CD1c-positive myeloid dendritic cell (primary cell): Measurements from ENCODE around the gene ATG14.
"Not testable (repeated sequence)": the region's sequence is repeated elsewhere in the genome, so short reads cannot be mapped to it uniquely, and the experiment has no call there.

ENCODE experiments used
- DNase-seq: peaks from one replicate; pipeline ENCODE4 v3.0.0-alpha.2; 2016; ENCODE audit errors: extremely low spot score

ATG14 gene

DNA sequence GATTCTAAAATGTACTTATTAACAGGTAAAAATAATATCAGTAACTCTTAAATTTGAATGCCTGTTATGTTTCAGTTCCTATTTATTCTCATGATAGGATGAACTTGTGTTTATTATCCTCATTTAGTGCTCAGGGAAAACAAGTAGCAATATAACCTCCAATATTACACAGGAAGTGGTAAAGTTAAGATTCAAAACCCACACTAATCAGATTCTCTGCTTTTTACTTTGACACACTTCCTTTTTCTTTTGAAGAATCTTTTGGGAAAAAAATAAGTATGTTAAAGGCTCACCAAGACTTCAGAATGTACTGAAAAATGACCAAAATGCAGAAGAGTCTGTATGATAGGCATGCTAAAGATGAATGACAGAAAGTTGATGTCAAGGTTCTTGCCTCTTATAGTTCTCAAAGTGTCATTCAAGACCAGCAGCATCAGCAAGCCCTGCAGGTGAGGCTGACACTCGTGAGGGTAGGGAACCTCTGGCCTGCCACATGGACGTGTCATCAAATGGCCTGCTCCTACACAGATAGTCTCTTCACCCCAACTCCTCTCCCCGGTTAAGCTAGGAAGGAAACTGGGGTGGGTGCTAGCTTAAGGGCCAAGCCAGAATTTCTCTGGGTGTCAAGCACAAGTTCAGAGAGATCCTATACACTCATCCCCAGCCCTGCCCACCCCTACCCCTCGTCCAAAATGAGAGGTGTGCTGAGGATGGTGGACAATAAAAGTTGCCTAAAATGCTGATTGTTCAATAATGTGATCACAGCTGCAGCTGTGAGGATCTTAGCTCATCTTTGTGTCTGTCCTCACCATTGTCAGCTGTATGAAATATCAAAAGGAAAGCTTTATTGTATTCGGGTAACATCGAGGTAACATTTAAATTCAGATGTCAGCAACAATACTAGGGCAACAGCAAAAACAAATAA lies 22.5 kb upstream of the ATG14 start:
- peak; percentile 42 for DNase-seq

DNA sequence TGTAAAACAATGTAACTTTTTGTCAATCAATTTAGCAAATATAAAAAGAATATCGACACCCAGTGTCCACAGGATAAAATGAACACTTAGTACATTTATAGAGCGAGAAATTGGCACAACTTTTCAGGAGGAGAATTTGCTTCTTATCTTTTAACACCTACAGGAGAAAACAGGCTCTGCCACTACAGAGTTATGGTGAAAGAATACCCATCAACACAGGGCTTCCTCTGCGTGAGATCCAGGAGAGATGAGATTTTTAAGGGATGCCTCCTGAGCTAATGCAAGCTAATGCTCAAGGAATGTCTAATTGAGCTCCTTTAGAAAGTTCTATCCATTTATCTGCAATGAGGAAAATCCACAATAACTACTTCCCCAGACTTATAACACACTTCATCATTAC lies 21.0 kb upstream of the ATG14 start:
- DNase-seq, result no peak

- peak; percentile 64 for DNase-seq
Observed at GRCh38 chr14:55430024-55430690, 18.5 kb upstream of the ATG14 start.

DNA sequence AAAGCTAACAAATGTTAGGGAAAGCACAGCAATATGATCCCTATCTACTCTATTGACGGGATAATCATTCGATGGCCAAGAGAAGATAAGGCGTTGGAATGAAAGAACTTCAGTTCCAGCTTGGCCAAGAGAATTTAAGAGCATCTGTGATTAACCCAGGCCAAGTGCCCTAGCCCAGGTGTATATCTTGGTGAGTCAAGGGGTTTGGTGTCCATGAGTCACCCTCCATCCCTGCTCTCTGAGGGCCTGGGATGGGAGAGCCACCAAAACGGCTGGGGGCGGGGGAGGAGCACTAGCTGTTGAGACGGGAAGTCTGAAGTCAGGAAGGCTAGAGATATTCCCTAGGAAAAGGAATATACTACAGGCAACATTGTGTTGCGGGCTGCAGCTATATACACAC lies 15.8 kb upstream of the ATG14 start:
- DNase-seq, result no peak

DNA sequence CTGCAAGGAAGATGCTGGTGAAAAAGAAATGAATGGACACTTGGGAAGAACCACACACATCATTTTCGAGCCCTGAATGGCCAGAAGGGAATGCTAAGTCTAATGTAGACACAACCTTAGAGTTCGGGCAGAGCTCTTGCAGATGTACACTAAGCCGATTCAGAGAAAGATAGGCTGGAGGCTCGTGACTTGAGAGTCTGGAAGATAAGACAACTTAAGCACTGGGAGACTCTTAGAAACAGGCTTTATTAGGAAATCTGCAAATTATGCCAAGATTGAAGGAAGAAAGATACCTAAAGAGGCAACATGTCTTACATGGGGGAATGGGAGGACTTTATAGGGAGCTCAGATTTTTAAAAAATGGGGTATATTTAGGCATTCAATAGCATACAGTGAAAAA lies 15.3 kb upstream of the ATG14 start:
- DNase-seq, result no peak

DNA sequence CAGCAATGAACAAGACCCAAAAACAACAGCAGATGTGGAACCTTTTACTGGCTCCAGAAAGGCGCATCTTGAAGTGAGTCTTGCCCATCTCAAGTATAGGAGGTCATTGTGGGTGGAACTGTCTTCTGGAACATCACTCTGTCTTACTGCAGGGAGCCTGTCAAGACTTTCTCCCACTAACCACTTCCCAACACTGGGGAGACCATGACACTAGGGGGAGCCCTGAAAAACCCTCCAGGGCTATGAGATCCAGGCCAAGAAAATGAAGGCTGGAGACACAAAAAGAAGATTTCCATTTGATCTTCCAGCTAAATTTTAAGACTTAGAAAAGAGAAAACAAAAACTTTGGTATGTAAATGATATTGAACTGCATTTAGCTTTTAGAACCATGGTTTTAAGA lies 13.5 kb upstream of the ATG14 start:
- DNase-seq, result no peak

DNA sequence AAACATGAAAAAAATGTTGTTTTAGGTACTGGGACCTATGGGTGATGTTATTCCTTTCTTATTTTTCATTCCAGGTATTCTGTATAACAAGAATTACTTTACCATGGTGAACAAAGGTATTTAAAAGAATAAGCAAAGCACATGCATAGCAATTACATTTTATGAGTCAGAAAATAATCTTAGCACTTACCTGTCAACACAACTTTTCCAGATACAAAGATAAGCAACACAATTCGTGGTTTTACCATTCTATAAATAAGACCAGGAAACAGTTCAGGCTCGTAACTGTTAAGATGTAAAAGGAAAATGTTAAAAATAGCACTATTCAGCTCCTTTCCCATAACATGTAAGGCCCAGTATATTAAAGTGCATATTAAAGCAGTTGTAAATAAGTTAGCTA lies 12.3 kb upstream of the ATG14 start:
- DNase-seq, result no peak

- DNase-seq, result not testable (repeated sequence)
Observed at GRCh38 chr14:55422338-55422737, 10.7 kb upstream of the ATG14 start.

DNA sequence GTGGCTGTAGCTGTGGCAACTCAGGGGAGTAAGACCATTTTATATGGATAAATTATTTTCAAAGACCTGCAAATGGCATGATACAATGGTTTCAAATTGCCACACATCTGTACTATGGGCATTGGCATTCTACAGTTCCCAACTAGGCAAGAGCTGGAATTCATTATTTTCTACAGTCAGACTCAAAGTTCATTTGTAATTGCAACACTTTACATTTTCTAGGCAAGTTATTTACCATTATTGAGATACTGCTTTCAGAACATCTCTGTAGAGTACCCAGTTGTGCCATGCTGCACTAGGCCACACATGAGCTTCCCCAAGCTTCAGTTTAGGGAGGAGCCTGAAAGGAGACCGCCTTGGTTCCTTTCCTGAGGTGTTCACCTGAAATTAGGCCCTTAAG lies 8.0 kb upstream of the ATG14 start:
- DNase-seq, result no peak

GRCh38 chr14:55418411-55418810 lies 6.8 kb upstream of the ATG14 start:
- no peak for DNase-seq

DNA sequence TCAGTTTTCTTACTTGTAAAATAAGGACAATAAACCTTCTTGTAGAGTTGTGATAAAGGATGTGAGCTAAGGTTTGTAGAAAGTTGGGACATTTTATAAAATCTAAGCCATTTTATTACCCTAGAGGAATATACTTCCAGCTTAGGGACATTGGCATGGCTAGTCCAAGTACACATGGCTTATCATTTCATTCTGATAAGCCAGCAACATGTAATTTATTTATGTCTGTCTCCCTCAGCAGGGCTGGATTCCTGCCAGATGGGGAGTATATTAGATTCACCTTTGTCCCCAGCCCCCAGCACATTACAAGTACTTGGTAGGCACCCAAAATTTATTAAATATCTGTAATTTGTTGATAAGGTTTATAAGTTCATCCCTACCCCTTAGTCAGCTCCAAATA lies 6.3 kb upstream of the ATG14 start:
- DNase-seq, result no peak

DNA sequence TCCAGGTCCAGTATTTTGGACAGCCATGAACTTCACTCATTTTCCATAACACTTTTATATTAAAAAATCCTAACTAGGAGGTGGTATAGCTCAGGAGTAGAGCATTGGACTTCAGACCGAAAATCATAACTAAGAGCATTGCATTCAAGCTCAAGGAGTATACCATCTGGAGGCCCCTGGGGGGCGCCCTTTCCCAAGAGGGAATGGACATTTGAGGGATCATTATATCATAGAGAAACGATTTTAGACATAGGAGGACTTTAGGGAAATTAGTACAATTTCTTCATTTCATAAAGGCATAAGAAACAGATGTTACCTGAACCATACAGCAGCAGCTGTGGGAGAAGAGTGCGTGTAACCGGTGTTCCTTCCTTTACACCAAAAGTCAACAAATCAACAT lies 5.2 kb upstream of the ATG14 start:
- peak; percentile 50 for DNase-seq

- DNase-seq, result no peak
Observed at GRCh38 chr14:55414551-55414950, 2.9 kb upstream of the ATG14 start.

GRCh38 chr14:55412676-55413075 lies 1.0 kb upstream of the ATG14 start:
- DNase-seq, result no peak

- DNase-seq, result no peak
Observed at GRCh38 chr14:55410876-55411275, 754 bp downstream of the ATG14 start.

GRCh38 chr14:55404173-55404854 lies 7.3 kb downstream of the ATG14 start:
- DNase-seq, result no peak

DNA sequence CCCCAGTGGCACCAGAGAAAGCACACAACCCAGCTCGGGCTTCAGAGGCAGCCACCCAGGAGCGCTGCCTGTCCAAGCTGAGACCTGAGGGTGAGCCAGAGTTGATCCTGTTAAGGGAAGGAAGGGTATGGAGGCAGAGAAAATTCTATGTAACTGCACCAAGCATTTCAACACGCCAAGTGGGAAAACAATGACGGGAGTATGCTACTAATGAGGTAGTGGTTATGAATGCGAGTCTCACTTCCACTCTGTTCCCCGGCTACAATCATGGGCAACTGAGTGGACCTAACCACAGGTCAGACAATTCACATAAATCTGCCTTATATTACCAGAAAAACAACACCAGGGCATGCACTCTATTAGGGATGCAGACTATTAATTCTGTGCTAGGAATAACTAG lies 9.9 kb downstream of the ATG14 start:
- DNase-seq, result peak; percentile 68

GRCh38 chr14:55399852-55400251 lies 11.8 kb downstream of the ATG14 start:
- DNase-seq, result no peak

- no peak for DNase-seq
Observed at GRCh38 chr14:55399183-55399582, 12.4 kb downstream of the ATG14 start.

- peak; percentile 68 for DNase-seq
Observed at GRCh38 chr14:55398679-55399078, 13.0 kb downstream of the ATG14 start.

- DNase-seq, result no peak
Observed at GRCh38 chr14:55389330-55389729, 22.3 kb downstream of the ATG14 start.

DNA sequence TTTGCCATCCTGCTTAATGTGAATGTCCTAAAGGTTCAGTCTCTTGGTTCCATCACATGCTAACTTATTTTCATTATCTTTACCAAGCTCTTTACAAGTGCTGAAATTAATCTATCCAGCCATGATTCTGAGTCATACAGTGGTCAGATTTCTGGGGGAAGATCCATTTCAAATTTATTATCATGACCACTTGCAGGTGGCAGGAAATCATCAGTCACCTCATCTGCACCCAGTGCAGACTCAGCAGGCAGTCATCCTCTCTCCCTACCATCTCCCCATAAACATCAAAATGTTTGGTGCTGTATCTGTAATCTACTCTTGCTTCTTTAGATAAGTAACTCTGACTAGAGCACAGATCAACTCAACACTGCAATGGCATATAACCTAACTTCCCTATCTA lies 23.5 kb downstream of the ATG14 start:
- no peak for DNase-seq

DNA sequence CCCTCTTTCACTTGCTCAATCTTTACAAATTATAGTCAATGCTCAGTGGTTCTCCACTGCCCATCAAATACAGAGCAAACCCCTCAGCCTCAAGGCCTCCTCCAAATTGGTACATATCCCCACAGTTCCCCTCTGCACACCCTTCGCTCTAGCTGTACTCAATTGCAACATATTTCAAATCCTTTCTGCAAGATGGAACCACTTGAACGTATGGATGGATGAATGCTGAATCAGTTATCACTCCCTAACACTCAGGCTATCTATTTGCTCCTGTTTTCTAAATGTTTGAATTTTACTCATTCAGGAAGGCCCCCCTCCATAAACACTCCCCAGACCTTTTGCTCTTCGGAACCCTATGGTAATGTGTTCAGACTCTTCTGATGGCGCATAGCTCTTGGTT lies 24.5 kb downstream of the ATG14 start:
- DNase-seq, result no peak
